WI38 (cell line): ENCODE results near the gene PRUNE1.
A peak's percentile ranks its signal among the peaks of the same experiment; 100 is the strongest.

Experiments
- H3K4me3 ChIP-seq: 2 replicates; pipeline ENCODE4 v1.5.1; 2011; ENCODE audit warnings: low read depth, mild to moderate bottlenecking, control low read depth, low read length
- CTCF ChIP-seq: IDR thresholded peaks from 2 replicates; pipeline ENCODE4 v1.5.1; 2012; ENCODE audit warnings: low read depth, mild to moderate bottlenecking, control low read depth, low read length

The PRUNE1 gene

DNA sequence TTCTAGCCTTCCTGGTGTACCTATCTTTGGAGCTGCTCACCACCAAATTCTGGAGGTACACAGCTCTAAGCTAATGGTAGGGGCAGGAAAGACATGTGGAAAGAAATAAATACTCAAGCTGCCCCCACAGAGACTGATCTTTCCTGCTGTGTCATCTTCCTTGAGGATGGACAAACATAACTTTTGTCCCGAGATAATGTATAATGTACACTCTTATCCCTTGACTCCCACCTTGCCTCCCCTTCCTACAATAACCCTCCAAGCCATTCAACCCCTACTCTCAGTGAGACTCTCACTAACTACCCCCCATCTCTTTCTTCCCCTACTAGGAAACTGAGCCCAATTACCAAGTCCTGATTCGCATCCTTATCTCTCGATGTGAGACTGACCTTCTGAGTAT, 14.0 kb upstream of the PRUNE1 start:
- TF ChIP-seq CTCF: no peak
- no peak overlapping the region for H3K4me3 ChIP-seq

- no peak for TF ChIP-seq CTCF
- no peak overlapping the region for H3K4me3 ChIP-seq
Observed at GRCh38 chr1:150995460-150995859, 12.8 kb upstream of the PRUNE1 start.

GRCh38 chr1:150995896-150996295, 12.4 kb upstream of the PRUNE1 start:
- H3K4me3 ChIP-seq: no peak overlapping the region
- TF ChIP-seq CTCF: peak; percentile 67

- H3K4me3 ChIP-seq: no peak overlapping the region
- TF ChIP-seq CTCF: no peak
Observed at GRCh38 chr1:150997126-150997872, 10.9 kb upstream of the PRUNE1 start.

- TF ChIP-seq CTCF: no peak
- H3K4me3 ChIP-seq: no peak overlapping the region
Observed at GRCh38 chr1:150997949-150998348, 10.3 kb upstream of the PRUNE1 start.

GRCh38 chr1:150999051-150999674, 9.1 kb upstream of the PRUNE1 start:
- no peak overlapping the region for H3K4me3 ChIP-seq
- no peak for TF ChIP-seq CTCF

DNA sequence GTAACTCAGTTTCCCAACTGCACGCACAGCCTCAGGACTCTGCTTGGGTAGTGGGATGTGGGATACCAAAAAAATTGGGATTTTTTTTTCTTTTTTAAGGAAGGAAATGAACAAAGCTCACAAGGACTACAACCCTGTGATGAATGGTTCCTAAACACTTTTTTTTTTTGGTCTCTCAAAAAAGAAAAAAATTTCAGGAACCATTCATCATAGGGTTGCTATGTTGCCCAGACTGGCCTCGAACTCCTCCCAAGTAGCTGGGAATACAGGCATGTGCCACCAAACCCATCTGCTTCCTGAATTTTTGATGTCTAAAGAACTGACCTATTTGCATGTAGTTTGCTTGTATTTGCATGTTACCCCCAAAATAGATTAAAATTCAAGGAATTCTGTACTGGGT, 8.3 kb upstream of the PRUNE1 start:
- no peak overlapping the region for H3K4me3 ChIP-seq
- TF ChIP-seq CTCF: no peak
